GM18519 (cell line): ENCODE data around the gene MIGA1.

ENCODE experiments used
- ATAC-seq: cut with Tn5 transposase; IDR thresholded peaks from one replicate; pipeline ENCODE4 v1.9.1; 2021; ENCODE audit warnings: mild to moderate bottlenecking, moderate library complexity; ENCODE audit not compliant: unreplicated experiment, low FRiP score

The MIGA1 gene

DNA sequence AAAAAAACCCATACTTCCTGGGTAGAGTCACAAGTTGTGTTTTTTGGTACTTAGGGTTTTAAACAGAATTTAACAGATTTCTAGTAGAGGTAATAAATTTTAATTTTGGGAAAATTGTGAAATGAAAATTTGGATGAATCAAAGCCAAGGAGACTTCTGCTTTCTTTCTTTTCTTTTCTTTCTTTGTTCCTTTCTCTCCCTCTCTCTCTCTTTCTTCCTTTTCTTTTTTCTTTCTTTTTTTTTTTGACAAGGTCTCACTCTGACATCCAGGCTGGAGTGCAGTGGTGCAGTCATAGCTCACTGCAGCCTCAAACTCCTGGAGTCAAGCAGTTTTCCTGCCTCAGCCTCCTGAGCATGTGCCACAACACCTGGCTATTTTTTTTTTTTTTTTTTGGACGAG lies 62.1 kb downstream of the MIGA1 start:
- ATAC-seq = no peak

DNA sequence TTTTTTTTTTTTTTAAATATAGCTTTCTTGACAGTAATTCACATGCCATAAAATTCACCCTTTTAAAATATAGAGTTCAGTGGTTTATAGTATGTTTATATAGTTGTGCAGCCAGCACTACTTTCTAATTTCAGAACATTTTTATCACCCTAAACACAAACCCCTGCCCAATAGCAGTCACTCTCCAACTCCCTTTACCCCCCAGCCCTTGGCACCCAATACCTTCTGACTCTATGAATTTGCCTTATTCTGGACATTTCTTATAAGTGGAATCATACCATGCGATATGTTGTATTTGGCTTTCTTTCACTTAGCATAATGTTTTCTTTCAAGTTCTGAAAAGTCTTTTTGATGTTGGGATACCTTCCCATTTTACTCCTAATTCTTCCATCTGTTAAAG lies 66.5 kb downstream of the MIGA1 start:
- ATAC-seq = no peak

DNA sequence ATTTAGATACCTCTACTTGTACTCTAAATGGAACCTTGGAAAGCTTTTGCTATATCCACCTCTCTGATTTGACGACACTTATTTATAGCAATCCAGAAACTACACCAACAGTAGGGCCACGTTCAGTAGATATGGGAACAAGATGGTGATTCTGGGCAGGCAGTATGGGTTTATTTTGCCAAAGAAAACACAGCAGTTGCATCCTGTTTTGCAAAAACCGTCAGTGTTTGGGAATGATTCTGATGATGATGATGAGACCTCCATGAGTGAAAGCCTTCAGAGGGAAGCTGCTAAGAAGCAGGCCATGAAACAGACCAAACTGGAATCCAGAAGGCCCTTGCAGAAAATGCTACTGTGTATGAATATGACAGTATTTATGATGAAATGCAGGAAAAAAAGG lies 67.5 kb downstream of the MIGA1 start:
- ATAC-seq = no peak

DNA sequence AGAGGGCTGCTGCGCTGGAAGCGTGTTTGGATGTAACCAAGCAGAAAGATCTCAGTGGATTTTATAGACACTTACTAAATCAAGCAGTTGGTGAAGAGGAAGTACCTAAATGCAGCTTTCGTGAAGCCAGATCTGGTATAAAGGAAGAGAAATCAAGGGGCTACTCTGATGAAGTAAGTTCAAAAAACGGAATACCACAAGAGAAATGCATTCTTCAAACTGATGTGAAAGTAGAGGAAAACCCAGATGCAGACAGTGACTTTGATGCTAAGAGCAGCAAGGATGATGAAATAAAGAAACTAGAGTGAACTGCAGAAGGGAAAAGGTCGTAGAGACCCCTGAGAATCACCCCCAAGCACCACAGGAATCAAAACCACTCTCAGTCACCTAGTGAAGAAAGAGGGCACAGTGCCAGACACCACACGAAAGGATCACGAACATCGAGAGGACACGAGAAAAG lies 68.2 kb downstream of the MIGA1 start:
- no peak for ATAC-seq

DNA sequence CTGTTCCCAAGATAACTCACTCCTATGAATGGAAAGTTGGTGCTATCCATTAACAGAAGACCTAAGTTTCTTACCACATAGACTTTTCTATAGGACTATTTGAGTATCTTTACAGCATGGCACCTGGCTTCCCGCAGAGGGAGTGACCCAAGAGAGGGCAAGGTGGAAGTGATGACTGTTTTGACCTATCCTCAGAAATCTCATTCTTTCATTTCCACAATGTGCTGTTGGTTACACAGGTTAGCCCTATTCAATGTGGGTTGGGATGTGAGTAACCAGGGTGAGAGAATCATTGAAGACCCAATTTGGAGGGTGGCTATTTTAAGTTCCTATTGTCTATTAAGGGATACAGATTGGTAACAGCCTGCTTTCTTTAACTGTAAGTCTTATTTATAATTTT lies 70.6 kb downstream of the MIGA1 start:
- ATAC-seq = no peak

DNA sequence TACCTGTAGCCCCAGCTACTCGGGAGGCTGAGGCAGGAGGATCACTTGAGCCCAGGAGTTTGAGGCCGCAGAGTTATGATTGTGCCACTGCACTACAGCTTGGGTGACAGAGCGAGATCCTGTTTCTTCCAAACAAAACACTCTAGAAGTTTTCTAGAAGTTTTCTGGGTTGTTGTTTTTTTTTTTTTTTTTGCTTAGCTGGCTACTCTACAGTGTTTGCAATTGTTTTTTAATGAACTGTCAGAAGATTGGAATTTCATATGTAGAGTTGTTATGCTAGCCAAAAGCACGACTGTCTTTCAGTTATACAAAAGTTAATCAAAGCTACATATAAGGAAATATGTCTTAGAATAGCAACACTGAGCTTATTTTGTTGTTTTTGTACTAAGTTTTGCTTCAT lies 78.1 kb downstream of the MIGA1 start:
- no peak for ATAC-seq

- no peak for ATAC-seq
These were observed 79.3 kb downstream of the MIGA1 start for GRCh38 chr1:77858725-77859124.

- no peak for ATAC-seq
These were observed 79.8 kb downstream of the MIGA1 start for GRCh38 chr1:77859248-77859647.

- no peak for ATAC-seq
These were observed 86.8 kb downstream of the MIGA1 start for GRCh38 chr1:77866296-77866695.

- ATAC-seq = no peak
These were observed 93.2 kb downstream of the MIGA1 start for GRCh38 chr1:77872645-77873044.

GRCh38 chr1:77873461-77873860 lies 94.0 kb downstream of the MIGA1 start:
- no peak for ATAC-seq

- no peak for ATAC-seq
These were observed 95.5 kb downstream of the MIGA1 start for GRCh38 chr1:77874804-77875445.

DNA sequence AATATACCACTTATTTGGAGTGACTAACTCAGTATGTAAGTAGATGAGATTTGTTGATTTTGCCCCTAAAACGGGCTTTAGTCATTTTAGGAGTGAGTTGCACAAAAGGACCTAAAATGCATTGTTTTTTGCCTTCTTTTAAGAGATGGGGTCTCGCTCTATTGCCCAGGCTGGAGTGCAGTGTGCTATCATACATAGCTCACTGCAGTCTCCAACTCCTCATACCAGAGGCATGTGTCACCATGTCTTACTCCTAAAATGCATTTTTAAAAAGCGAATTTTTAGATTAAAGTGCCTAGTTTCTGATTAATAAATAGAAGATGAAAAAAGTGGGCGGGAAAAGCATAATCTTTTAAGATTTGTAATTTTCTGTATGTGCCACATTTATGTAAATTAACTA lies 97.4 kb downstream of the MIGA1 start:
- ATAC-seq = no peak

GRCh38 chr1:77881061-77881460 lies 101.6 kb downstream of the MIGA1 start:
- no peak for ATAC-seq

- no peak for ATAC-seq
These were observed 103.0 kb downstream of the MIGA1 start for GRCh38 chr1:77882411-77882810.

GRCh38 chr1:77888081-77888780 lies 108.8 kb downstream of the MIGA1 start, which contains the start of gene NEXN:
Gene NEXN (plus strand): TSS chr1:77888624. CDS start chr1:77916107, 27,483 bp downstream.
- peak; percentile 9 for ATAC-seq

DNA sequence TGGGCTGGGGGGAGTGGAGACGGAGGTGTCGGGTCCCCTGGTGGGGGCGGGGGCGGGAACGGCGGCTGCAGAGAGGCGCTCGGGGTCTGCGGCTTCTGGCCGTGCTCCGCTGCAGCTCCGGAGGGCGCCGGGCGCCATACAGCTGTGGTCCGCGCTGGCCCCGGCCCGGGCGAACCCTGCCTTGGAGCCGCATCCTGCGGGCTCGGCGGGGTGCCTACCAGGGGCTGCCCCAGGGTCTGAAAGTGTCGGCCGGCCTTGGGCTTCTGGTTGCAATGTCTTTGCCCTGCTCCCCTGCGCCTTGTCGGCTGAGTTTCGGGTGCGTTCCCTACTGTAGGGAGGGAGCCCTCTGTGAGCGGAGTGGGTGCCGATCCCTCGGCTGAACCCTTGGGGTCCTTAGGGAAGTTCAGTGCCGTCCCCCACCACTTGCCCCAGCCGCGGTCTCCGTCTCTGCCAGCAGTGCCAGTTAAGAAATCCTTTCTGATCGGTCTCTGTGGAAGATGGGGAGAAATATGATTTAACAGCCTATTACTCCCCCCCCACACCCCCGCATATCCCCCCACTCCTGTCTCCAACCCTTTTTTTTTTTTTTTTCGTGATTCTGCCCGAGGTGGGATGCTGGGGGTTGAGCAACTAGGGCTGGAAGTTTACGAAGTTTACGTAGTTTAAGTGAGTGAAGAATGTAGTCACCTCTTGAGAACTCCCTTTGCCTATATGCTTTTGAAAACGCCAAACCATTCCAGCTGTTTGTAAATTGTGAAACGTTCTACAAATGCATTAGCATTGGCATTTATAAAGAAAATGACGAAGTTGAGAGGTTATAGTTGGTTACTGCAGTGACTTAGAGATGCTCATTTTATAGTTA lies 109.6 kb downstream of the MIGA1 start:
- ATAC-seq = peak; percentile 38

DNA sequence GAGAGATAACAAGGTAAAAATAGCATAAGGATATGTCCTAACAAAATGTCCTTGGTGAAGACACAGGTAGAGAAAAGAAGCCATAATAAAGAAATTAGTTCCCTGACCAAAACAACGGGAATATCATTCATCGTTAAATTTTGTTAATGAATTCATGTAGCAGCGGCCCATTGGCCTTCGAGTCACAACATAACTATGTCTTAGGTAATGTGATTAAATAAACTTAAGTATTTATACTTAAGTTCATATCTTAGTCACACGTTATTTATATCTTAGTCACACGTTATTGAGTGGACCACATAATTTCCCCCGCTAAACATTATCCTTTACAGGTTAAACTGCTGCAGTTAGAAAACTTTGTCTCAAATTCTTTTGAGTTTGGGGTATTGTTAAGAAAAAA lies 110.2 kb downstream of the MIGA1 start:
- ATAC-seq = no peak

DNA sequence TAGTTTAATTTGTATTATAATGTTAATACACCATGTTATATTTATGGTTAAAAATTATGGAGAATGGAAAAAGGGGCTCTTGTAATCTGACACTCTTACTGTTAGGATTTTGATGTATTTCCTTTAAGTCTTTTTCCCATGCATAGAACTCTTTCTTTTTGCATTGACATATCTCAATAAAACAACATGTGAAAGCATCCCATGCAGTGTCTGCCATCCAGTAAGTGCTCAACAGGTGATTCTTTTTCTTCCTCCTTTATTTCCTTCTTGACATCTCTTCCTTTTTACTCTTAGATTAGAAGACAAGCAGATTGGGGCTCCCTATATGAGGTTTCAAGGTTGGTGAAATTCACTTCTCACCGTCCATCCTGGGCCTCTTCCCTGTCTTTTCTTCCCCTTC lies 111.8 kb downstream of the MIGA1 start:
- no peak for ATAC-seq

- ATAC-seq = no peak
These were observed 120.3 kb downstream of the MIGA1 start for GRCh38 chr1:77899647-77900320.
